Left ventricle myocardium superior (tissue), 1 donor: ENCODE results near the gene PASK. TPM values are rescaled to one million over a fixed set of nuclear protein-coding genes. Genes with fewer than 3 reads are reported as not detected.

Experiments used
- ATAC-seq: fragments of 200-7000 bp; cut with Tn5 transposase; one replicate; pipeline ENCODE4 v1.9.1; 2020; ENCODE audit warnings: mild to moderate bottlenecking, moderate library complexity
- DNase-seq: peaks from one replicate; pipeline ENCODE4 v3.0.0-alpha.2; 2020
- intact Hi-C: fragments of 100-400 bp; cut with micrococcal nuclease; formaldehyde crosslinking; loops from one replicate; pipeline ENCODE4 v1.11.0; 2022
- total RNA-seq: library from RNA; stranded (reverse); fragmentation: NEBNext Ultra II Directional; extraction: Animal tissue kit (Norgen Biotek cat#: 25700); gene quantifications from one replicate; pipeline ENCODE4 v1.2.1, GENCODE V29; 2021
- donor health status: DM: no; HTN: yes; CAD: no; lungs with severe emphysema.

Gene PASK
- total RNA-seq, 1 donor from 2014 or later: 3.4 TPM

GRCh38 chr2:241132538-241133435 lies 16.5 kb downstream of the PASK start:
- no peak for DNase-seq
- intact Hi-C loops: no loop called here
- ATAC-seq: no peak

DNA sequence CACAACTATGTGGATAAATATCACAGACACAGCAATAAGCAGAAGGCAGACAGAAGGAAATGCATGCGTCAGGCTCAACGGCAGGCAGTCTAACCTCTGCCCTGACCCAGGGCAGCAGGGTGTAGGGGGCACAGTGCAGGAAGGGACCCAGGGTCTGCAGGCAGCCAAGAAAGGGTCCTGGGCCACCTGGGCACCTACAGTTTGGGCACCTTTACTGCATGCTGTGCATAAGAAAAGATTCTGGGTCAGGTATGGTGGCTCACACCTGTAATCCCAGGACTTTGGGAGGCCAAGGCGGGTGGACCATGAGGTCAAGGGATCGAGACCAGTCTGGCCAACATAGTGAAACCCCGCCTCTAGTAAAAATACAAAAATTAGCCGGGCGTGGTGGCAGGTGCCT lies 17.7 kb downstream of the PASK start:
- DNase-seq (no peak), ATAC-seq (no peak)
- intact Hi-C loops: no loop called here

DNA sequence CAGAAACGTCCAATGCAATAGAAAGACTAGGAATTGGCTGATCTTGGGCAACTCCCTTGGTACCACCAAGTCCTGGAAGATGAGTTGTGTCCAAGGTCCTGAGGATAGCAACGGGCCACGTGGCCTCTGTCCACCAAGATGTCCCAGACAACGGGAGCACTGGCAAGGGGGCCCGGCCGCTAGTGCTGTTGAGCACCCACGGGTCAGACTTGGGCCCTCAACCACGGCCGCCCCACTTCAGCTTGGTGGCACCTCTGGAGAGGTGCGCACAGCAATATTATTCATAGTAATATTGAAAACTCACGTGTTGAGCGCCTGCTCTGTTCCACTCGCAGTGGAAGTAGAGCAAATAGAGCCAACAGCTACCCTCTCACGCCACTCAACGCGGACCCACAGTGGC lies 19.0 kb downstream of the PASK start:
- DNase-seq (no peak), ATAC-seq (no peak)

GRCh38 chr2:241129086-241129871 lies 20.0 kb downstream of the PASK start:
- intact Hi-C loops: no loop called here
- no peak for ATAC-seq
- DNase-seq: no peak

More for the DNA sequence above, 19.0 kb downstream of the PASK start:
- intact Hi-C loops: no loop called here

- ATAC-seq: no peak
- intact Hi-C loops: no loop called here
- no peak for DNase-seq
These were observed 21.0 kb downstream of the PASK start for GRCh38 chr2:241128266-241128665.

- DNase-seq (no peak), ATAC-seq (no peak)
- intact Hi-C loops: no loop called here
These were observed 22.5 kb downstream of the PASK start for GRCh38 chr2:241126771-241127202.

DNA sequence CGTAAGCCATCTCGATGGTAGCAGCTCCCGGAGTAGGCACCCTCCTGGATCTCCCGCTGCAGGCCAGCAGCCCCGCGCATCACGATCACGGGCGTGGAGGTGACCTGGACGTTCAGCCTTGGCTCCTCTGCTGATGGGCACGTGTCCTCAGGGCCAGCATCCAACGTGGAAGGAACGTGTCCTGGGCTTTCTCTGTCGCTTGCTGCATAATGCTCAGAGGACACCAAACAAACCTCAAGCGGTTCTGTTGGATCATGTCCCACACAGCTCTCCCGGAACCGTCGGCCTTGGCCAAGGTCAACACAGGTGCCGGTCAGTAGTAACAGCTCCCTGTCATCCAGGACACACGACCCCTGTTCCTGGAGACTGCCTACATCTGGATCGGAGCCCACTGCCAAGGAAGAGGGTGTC lies 23.1 kb downstream of the PASK start:
- peak; percentile 21 for DNase-seq
- no peak for ATAC-seq

DNA sequence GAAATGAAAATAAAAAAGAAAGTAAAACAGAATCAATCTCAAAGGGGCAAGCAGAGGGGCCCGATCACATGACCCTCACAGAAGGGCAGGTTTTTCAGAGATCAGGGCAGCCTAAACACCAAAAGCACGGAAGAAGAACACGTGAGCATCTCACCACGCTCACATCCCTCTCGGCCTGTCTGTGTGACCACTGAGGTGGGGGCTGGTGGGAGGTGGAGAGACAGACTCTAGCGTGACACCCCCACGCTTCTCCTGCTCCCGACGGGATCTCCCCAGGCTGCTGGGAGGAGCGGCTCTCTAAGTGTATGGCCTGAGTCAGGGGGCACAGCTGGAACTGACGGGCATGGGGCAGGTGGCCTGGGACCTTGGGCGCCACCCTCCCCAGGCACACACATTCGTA lies 23.6 kb downstream of the PASK start:
- intact Hi-C loops: no loop called here
- DNase-seq: no peak
- no peak for ATAC-seq

More for the DNA sequence above, 23.1 kb downstream of the PASK start:
- intact Hi-C loops: no loop called here

DNA sequence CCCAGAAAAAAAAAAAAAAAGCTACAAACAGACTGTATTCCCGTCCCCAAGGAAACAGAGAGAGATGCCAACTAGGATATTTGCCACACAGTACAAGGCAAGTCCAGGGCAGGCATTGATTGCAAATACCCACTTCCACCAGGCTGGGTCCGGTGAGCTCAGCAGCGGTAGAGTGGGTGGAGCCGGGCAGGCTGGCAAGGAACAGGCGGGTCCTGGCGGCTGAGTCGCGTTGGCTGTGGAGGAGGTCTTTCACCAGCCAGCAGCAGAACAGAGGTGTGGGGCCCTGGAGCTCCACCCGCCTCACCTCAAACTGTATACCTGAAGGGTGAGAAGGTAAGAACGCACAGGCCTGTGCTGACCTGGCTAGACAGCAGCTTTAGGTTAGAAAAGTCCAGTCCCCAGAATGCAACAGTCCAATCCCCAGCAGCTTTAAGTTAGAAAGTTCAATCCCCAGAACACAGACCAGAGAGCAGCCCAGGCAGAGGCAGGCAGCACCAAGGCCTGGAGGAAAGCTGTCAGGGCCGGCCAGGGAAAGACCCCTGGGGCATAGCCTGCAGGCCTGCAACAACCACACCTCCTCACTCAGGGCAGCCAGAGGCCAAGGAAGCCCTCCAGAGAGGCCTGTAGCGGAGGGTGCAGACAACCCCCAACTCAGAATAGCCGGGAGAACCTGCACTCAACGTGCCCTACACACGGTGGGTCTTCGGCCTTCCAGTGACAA lies 25.3 kb downstream of the PASK start:
- intact Hi-C loops: no loop called here
- DNase-seq (no peak), ATAC-seq (no peak)

GRCh38 chr2:241122376-241123002 lies 26.8 kb downstream of the PASK start:
- intact Hi-C loops: no loop called here
- DNase-seq (no peak), ATAC-seq (no peak)

DNA sequence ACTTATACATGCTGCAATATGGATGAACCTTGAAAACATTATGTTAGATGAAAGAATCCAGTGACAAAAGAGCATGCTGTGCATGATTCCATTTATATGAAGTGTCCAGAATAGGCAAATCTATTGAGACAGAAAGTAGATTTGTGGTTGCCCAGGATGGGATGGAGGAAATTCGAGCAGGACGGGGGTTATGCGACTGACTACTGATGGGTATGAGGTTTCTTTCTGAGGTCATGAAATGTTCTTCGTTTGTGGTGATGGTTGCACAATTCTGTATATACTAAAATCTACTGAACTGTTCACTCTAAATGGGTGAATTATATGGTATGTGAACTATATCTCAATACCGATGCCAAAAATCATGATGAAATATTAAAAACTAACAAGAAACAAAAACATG lies 28.3 kb downstream of the PASK start:
- DNase-seq: no peak
- intact Hi-C loops: no loop called here
- no peak for ATAC-seq

GRCh38 chr2:241120440-241120839 lies 28.8 kb downstream of the PASK start:
- DNase-seq: no peak
- intact Hi-C loops: no loop called here
- ATAC-seq: no peak

DNA sequence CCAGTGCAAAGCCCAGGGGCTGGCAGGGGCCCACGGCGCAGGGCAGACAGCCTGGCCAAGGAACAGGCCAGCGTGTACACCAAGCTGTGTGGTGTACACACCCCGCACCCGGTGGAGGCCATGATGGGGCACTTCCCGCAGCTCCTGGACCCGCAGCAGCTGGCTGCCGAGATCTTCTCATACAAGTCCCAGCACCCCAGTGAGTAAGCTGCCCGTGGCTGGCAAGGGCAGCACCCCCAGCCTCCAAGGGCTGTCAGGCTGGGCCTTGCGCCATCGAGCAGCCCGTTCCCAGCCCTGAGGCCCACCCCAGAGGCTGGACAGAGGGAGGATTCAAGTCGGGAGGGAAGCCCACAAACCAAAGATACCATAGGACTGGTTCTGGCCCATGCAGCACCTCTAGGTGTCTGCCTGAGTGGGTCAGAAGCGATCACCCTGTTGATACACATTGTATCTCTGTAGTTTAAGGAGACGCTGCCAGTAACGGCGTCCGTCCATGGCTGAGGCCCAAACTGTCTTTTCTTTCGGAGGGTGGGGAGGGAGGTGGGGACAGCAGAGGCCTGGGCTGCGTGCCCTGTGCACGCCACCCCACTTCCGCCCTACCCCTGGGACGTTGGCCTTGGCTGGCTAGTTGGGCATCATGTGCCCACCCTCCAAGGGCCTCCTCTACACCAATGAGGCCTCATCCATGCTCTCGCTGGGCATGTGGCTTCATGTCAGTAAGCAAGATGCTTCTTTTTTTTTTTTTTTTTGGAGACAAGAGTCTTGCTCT lies 30.4 kb downstream of the PASK start:
- intact Hi-C loops: no loop called here
- DNase-seq (peak; percentile 19), ATAC-seq (no peak)

DNA sequence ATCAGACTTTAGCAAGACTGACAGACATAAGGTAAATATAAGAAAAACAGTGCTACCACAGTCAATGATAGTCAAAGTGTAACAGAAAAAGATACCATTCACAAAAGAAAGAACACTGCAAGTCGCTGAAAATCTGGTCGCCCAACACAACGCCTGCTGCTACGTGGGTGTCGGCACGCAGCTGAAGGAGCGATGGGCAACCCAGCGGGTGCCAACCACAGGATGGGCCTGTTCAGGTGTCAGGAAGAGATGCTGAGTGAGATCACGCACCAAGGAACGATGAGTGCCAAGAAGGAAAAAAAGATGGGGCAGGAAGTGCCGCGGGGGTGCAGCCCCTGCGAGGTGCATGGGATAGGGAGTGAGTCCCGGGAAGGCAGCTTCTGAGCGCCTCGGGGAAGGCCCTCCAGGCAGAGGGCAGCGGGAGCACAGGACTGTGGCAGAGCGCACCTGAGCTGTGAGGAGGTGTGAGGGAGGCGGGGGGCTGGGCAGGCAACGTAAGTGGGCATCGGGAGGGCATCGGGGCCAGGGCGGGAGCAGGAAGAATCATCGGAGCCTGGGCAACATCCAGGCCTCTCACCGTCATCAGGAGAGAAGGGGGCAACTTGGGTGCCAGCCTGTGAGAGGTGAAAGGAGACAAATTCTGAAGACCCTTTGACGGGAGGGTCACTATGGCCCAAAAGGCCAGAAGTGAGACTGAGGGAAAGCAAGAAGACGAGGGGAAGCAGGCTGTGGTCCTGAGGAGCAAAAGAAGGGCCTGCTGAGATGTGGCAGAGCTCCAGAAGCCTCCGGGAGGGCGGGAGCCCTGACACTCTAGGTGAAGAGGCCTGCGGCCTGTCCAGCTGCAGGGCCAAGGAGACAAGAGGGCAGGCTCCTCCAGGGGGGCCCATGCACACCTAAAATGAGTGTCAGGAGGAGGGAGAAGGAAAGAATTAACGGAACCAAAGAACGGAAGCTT lies 32.4 kb downstream of the PASK start:
- ATAC-seq (no peak), DNase-seq (peak; percentile 16)
- intact Hi-C loops: no loop called here

GRCh38 chr2:241115361-241115760 lies 33.9 kb downstream of the PASK start:
- intact Hi-C loops: no loop called here
- ATAC-seq (no peak), DNase-seq (no peak)

DNA sequence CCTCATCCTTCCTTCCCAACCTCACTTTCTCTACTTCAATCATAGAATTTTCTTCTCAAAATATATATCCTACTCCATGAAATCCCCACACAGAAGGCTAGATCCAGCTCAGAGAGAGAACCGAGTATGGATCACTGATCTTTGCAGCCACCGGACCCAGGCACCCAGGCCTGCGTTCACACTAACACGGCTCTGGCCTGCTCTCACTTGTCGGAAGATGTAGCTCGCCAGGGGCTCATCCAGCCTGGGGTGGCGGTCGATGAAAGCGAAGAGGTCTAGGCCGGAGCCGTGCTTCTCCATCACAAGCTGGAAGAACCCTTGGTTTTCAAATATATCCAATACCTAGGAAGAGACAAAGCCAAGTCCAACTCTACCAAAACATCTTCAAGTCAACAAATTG lies 34.4 kb downstream of the PASK start:
- DNase-seq (no peak), ATAC-seq (no peak)
- intact Hi-C loops: no loop called here

GRCh38 chr2:241112592-241112991 lies 36.7 kb downstream of the PASK start:
- no peak for ATAC-seq
- no peak for DNase-seq
- intact Hi-C loops: no loop called here

GRCh38 chr2:241112046-241112445 lies 37.2 kb downstream of the PASK start:
- no peak for DNase-seq
- intact Hi-C loops: no loop called here
- ATAC-seq: no peak
